Astrocyte of the spinal cord (primary cell): ENCODE data around the gene SELENOO.

Experiments used
- DNase-seq: peaks from one replicate; pipeline ENCODE4 v3.0.0; 2011; ENCODE audit warnings: low read depth, low spot score
- H3K4me3 ChIP-seq: 2 replicates; pipeline ENCODE4 v1.5.1; 2011; ENCODE audit warnings: low read depth, mild to moderate bottlenecking, low read length, moderate library complexity
- in situ Hi-C: cut with HindIII; loops from 2 replicates; pipeline ENCODE4 v1.10.0; 2017; ENCODE audit warnings: low sequenced_read_pairs
- TF ChIP-seq, protein P1 (sequence below): IDR thresholded peaks from 2 replicates; pipeline ENCODE4 v1.5.1; 2012; ENCODE audit warnings: low read depth, mild to moderate bottlenecking, low read length, inconsistent platforms

The SELENOO gene

DNA sequence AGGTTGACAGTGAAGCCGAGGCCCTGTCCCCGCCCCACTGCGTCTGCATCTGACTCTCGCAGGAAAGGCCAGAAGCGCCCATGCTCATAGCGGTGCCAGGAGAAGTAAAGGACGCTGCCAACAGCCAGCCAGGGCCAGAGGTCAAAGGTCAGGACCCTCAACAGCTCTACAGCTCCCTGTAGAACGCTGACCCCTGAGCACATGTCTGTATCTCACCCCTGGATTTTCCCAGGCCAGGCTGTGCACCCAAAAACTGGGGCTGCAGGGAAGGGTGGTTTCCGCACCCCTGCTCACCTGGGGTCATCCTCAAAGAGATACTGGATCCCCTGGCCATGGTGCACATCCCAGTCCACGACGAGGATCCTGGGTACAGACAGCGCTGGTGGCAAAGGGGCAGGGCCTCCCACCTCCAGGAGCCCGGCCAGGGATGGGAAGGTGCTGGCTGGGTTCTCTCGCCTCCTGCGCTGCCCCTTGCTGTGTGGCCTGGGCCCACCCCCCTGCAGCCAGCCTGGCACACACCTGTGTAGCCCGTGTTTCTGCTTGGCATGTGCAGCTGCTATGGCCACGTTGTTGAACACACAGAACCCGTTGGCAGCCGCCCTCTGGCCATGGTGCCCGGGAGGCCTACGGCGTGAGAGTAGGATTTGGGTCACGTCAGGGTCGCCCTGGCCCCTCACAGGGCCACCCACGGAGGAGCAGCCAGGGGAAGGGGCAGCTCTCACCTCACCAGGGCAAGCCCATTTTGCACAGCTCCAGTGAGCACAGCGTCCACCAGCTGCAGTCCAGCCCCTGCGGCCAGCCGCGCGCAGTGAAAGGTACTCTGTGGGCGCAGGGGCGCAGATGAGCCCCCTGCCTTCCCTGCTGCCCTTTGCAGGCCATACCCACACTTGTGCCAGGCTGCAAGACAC, 48.8 kb downstream of the SELENOO start:
- no peak for DNase-seq
- peak overlapping the region; percentile 74 for H3K4me3 ChIP-seq
- TF ChIP-seq, protein P1, sequence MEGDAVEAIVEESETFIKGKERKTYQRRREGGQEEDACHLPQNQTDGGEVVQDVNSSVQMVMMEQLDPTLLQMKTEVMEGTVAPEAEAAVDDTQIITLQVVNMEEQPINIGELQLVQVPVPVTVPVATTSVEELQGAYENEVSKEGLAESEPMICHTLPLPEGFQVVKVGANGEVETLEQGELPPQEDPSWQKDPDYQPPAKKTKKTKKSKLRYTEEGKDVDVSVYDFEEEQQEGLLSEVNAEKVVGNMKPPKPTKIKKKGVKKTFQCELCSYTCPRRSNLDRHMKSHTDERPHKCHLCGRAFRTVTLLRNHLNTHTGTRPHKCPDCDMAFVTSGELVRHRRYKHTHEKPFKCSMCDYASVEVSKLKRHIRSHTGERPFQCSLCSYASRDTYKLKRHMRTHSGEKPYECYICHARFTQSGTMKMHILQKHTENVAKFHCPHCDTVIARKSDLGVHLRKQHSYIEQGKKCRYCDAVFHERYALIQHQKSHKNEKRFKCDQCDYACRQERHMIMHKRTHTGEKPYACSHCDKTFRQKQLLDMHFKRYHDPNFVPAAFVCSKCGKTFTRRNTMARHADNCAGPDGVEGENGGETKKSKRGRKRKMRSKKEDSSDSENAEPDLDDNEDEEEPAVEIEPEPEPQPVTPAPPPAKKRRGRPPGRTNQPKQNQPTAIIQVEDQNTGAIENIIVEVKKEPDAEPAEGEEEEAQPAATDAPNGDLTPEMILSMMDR = no peak
- in situ Hi-C loops = no loop called here

DNA sequence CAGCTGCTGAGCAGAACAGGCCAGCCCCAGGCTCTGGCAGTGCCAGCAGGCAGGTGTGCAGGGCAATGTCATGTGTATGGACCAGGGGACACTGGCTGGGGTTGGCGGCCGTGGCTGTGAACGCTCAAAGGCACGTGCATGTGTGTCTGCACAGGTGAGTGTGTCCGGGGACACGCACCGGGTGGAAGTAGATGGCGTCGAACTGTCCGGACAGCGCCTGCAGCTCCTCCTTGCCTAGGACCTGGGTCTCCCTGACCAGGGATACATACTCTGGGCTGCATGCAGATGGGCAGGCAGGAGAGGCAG, 49.4 kb downstream of the SELENOO start:
- H3K4me3 ChIP-seq = peak overlapping the region; percentile 74
- DNase-seq = no peak
- in situ Hi-C loops = no loop called here
- TF ChIP-seq, protein P1 = no peak

DNA sequence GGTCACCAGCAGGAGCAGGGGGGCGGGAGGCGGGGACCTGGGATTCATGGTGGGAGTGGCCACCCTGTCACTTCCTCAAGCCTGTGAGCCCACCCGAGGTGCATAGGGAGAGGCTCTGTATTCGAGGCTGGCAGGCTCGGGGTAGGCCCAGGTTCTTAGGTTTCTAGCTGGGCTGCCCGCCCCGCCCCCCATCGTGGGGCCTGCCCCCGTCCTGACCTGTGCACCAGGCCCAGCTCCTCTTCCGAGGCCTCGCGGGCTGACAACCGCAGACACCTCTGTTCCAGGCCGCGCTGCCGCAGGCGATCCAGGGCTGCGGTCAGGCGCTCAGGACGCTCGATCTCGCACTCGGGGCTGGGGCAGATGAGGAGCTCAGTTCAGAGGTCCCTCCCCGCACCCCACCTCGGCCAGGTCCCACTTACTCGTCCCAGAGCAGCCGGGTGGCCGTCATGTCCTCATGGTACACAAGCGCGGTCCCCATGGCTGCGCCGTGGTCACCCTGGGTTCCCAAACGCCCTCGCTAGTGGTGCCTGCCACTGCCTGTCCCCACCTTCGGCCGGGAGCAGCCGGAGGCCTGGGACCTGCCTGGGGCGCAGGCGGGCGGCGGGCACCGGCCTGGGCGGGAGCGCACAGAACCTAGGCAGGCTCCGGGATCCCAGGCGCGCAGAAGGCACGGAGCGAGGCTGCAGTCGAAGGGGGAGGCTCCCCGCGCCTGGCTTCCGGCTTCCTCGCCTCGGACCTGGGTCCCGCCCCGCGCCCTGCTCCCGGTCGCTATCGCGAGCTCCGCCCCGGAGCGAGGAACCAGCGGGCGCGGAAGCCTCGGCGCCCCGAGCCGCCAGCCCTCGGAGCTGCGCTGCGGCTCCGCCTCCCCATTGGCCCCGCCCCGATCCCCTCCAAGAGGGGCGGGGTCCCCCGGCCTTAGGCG, 50.0 kb downstream of the SELENOO start, which contains the start of gene HDAC10:
Gene HDAC10 (minus strand): TSS at position 711 of the 922 bp plus-strand sequence. CDS start 233 bp downstream, at position 478.
- peak; percentile 78 for DNase-seq
- TF ChIP-seq, protein P1 = no peak
- in situ Hi-C loops = no loop called here
- peak within 1 kb of the TSS; percentile 74 for H3K4me3 ChIP-seq

DNA sequence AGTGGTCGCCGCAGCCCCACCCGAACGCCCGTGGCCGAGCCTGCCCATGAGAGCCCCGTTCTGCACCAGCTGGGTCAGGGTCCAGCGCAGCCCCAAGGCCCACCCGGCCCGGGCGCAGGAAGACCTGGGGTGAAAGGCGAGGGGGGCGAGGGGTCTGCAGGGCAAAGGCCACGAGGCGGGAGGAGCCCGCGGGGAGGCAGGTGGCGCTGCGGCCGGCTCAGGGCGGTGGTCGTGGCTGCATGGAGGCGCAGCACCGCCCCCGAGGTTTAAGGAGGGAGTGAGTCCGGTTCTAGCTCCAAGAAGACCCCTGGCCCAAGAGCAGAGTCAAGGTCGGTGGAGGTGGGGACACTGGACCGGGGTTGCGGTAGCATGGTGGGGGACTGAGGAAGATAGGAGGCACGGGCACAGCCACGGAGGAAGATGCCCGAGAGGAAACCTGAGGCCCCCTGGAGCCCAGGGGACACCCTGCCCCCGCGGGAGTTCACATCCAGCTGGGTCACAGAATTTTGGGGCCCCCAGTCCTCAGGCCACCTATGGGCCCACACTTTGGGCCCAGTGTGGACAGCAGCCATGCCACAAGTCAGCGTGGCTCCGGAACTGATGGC, 50.8 kb downstream of the SELENOO start:
- in situ Hi-C loops = no loop called here
- TF ChIP-seq, protein P1 = no peak
- H3K4me3 ChIP-seq = peak overlapping the region; percentile 10
- DNase-seq = no peak

DNA sequence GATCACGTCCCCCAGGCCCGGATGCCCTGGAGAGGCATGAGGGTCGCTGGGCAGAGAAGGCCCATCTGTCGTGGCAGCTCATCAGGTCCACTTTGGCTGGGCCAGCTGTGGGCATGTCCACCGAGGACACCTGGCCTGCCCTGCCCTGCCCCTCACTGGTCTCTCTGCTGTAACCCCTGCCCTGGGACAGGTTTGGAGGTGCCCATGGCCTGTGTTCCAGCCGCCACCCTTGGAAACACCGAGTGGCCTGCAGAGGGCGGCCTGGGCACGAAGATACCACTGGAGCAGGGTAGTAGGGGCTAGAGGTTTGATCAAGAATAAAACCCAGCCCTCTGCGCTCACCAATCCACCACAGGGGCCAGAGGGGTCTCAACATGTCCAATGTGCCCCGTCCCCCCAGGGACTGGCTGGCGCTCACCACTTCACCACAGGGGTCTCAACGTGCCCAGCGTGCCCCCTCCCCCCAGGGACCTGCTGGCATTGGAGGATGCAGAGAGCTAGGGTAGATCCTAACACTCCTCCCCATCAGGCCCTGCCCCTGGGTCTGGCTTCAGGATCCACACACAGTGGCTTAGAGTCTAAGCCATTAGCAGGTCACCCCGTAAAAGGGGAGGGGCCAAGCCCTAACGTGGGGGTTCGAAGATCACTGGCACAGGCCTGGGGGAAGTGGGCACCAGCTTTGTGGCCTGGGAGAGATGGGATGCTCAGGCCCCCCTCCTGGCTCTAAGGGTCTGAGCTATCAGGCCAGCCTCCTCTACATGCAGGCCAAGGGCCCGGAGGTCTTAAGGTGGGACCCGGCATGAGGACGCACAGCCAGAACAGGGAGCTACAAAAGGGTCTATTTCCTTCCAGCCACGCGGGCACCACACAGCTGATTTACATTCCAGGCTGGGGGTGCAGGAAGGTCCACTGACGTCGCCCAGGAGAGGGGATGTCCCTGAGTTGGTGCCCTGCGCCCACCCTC, 51.6 kb downstream of the SELENOO start:
- DNase-seq = peak; percentile 50
- no peak overlapping the region for H3K4me3 ChIP-seq
- in situ Hi-C loops = no loop called here
- TF ChIP-seq, protein P1 = peak; percentile 79
